ENCODE data around the gene C9orf85. TPM values are rescaled to one million over a fixed set of nuclear protein-coding genes. Genes with fewer than 3 reads are reported as not detected.

Gene C9orf85
- total RNA-seq, 2 donors from 2014 or later = 5.4 to 6.2 TPM

DNA sequence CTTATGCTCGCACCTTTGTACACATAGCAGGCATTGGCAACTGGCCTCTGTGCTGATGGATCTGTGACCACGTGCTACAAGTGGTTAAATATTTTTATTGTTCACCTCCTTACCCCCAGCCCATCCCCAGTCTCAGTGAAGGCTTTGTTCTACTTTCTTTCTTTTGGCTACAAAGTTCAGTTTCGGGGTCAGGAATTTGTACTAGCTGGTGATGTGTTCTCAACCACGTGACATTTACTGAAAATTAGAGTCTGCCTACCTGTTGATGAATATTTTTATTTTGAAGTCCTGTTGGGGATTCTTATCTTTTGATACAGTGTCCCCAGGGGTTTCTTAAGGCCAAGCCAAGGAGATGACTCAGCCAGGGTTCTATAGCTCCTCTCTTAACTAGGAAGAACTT, 101.2 kb downstream of the C9orf85 start:
- H3K36me3 Mint-ChIP-seq (ENCODE audit: low read depth) = no peaks in the 10 kb centered on the region
- DNase-seq = no peak
- no peaks in the 10 kb centered on the region for H3K27me3 Mint-ChIP-seq
- no peak overlapping the region for H3K27ac Mint-ChIP-seq
- peaks cover 8% of the 10 kb centered on the region for H3K4me1 Mint-ChIP-seq
- H3K4me3 Mint-ChIP-seq = no peak overlapping the region
- no peak for ATAC-seq
- H3K9me3 ChIP-seq (ENCODE audit: control insufficient read depth, low read length, poor library complexity, severe bottlenecking) = no peaks in the 10 kb centered on the region

DNA sequence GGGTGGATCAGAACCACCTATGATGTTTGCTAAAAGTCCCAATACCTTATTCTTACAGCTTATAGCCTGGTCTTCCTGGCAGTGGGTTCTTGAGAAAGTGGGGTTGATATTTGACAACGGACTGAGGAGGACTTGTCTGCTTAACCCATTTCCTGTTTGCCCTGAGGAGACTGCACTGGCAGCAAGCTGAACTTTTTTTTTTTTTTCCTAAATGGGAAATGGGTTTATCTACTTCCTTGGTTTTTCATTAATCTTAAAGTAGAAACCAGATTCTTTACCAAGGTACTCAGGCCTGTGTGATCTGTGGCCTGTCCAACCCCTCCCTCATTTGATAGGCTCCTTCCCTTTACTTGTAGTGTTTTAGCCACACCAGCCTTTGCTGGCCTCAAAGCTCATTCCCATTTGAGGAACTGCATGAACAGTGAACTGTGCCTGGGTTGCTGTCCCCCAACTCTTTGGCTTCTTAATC, 101.9 kb downstream of the C9orf85 start:
- Mint-ChIP-seq H3K36me3 (ENCODE audit: low read depth) (no peaks in the 10 kb centered on the region), H3K4me1 (peaks cover 8% of the 10 kb centered on the region), H3K27ac (no peak overlapping the region), H3K27me3 (no peaks in the 10 kb centered on the region), H3K4me3 (no peak overlapping the region)
- no peaks in the 10 kb centered on the region for H3K9me3 ChIP-seq (ENCODE audit: control insufficient read depth, low read length, poor library complexity, severe bottlenecking)
- DNase-seq (no peak), ATAC-seq (no peak)

DNA sequence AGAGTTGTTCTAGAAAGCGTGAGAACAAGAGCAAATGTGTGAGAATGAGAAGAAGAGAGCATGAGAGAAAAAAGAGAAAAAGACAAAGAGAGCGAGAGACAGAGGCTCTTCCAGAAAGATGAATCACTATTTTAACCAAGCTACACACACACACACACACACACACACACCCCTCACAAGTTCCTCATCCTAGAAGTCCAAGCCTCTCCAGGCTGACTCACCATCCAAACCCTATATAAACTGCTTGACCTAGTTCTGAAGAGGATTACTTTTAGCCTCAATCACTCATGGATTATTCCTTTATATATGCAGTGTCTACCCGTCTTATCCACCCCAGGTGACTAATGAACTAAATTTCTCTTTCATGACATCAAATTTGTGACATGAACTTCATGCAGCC, 111.4 kb downstream of the C9orf85 start:
- Mint-ChIP-seq H3K4me1 (peaks cover 4% of the 10 kb centered on the region), H3K4me3 (no peak overlapping the region), H3K27me3 (peaks cover 9% of the 10 kb centered on the region), H3K36me3 (ENCODE audit: low read depth) (peaks cover 7% of the 10 kb centered on the region), H3K27ac (peak overlapping the region; percentile 41)
- no peak for ATAC-seq
- DNase-seq = no peak
- H3K9me3 ChIP-seq (ENCODE audit: control insufficient read depth, low read length, poor library complexity, severe bottlenecking) = no peaks in the 10 kb centered on the region

Other genes starting within 250 kb of the C9orf85 start
- 100 to 1,000 TPM; 129 to 240 TPM for gene CEMIP2, start 143.1 kb upstream of the C9orf85 start, total RNA-seq
- gene ABHD17B, start 446 bp upstream of the C9orf85 start, total RNA-seq = 10 to 100 TPM in 1 of 2 donors, 1 to 10 TPM in 1; 9.1 to 15.9 TPM
- gene C9orf57, start 149.0 kb downstream of the C9orf85 start, total RNA-seq = not detected
- gene GDA, start 237.8 kb downstream of the C9orf85 start, total RNA-seq = not detected